Spleen (tissue), 7 donors: ENCODE measurements around the gene IL3.

Experiments
- POLR2A ChIP-seq, 3 donors: fragments of 450-650 bp; IDR thresholded peaks; one replicate each; pipeline ENCODE4 v1.5.1; 2017; ENCODE audit warnings: antibody characterized with exemption in 3 of 3, mild to moderate bottlenecking in 1 of 3
- POLR2AphosphoS5 ChIP-seq, 3 donors: sonication (generic); formaldehyde crosslinking; IDR thresholded peaks; one replicate each; pipeline ENCODE4 v1.5.1; 2017; ENCODE audit warnings: antibody characterized with exemption in 3 of 3
- TF ChIP-seq, protein P1 (sequence below), 11 experiments: fragments of 200-600 bp in 7 of 11; fragments of 450-650 bp in 4 of 11; sonication (generic) in 4 of 11; IDR thresholded peaks in 8 of 11; conservative IDR thresholded peaks in 3 of 11; 1 replicate in 7 of 11; 2 replicates in 4 of 11; pipeline versions ENCODE4 v1.4.0 to v1.8.0; 2016 to 2021; ENCODE audit warnings: antibody characterized with exemption in 11 of 11, inconsistent platforms in 4 of 11, mild to moderate bottlenecking in 1 of 11
- donor health status: DM: no; HTN: no; CAD: no; lungs with moderate emphysema.
- donor health status: DM: no; HTN: no; CAD: no.
- donor health status: DM: no; HTN: no; CAD: no.

DNA sequence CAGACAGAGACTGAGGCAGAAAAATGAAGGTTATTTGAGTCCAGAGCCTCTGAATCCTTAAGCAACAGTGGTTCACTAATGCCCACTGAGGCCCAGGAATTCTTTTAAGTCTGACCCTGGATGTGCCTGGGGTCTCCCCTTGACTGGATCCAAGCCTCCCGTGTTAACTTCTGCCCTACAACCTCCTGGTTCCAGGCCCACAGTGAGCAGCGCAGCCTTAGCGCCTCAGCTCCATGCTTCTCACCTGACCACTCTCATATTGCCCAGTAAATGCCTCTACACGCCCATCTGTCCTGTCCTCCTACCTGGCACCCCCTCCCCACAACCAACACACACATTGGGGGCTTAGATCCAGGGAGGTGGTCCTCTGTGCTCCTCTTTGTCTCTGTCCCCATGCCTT lies 6.4 kb downstream of the IL3 start:
- TF ChIP-seq, protein P1, sequence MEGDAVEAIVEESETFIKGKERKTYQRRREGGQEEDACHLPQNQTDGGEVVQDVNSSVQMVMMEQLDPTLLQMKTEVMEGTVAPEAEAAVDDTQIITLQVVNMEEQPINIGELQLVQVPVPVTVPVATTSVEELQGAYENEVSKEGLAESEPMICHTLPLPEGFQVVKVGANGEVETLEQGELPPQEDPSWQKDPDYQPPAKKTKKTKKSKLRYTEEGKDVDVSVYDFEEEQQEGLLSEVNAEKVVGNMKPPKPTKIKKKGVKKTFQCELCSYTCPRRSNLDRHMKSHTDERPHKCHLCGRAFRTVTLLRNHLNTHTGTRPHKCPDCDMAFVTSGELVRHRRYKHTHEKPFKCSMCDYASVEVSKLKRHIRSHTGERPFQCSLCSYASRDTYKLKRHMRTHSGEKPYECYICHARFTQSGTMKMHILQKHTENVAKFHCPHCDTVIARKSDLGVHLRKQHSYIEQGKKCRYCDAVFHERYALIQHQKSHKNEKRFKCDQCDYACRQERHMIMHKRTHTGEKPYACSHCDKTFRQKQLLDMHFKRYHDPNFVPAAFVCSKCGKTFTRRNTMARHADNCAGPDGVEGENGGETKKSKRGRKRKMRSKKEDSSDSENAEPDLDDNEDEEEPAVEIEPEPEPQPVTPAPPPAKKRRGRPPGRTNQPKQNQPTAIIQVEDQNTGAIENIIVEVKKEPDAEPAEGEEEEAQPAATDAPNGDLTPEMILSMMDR (IDR thresholded peaks at IDR 0.05 in 8 of 11, conservative IDR thresholded peaks at IDR 0.05 in 3 of 11), result no peak
- no peak for TF ChIP-seq POLR2A (IDR thresholded peaks at IDR 0.05)
- no peak for TF ChIP-seq POLR2AphosphoS5 (IDR thresholded peaks at IDR 0.05)
